Right lung (tissue), 5 donors: Measurements from ENCODE around the gene HSPA2. TPM values are rescaled to one million over a fixed set of nuclear protein-coding genes. Genes with fewer than 3 reads are reported as not detected.
"Not testable (repeated sequence)": the region's sequence is repeated elsewhere in the genome, so short reads cannot be mapped to it uniquely, and the experiment has no call there.

Experiments
- DNase-seq, 2 donors: peaks; one replicate each; pipeline ENCODE4 v3.0.0-alpha.2; 2013
- polyA plus RNA-seq, 5 donors: library from polyadenylated mRNA; unstranded; fragments of 120-200 nt; gene quantifications; one replicate each; pipeline versions ENCODE4 v1.2.1 to v1.2.3, GENCODE V29; 2013; ENCODE audit warnings: inconsistent platforms in 1 of 5, low replicate concordance in 1 of 5; ENCODE audit not compliant: insufficient read length in 5 of 5, insufficient read depth in 1 of 5

The HSPA2 gene
- polyA plus RNA-seq, 5 donors, result 7.2 to 16.9 (median 10.0) TPM

DNA sequence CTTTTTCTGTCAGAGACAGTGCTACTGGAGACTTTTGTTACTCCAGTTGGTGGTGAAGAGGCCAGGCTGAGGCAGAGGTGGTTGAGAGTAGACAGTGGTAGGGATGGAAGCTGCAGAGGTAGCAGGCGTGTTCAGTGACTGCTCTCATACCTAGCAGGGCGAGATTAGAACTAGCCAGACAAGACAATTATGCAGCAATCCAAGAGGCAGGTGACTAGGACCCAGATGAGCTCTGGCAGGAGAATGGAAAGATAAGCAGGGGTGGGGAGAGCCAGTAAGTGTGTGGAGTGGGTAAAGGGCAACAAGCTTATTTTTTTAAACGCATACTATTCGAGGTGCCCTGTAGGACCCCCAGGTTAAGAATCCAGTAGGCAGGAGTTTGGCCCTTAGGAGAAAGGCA lies 14.0 kb downstream of the HSPA2 start:
- DNase-seq, result no peak

DNA sequence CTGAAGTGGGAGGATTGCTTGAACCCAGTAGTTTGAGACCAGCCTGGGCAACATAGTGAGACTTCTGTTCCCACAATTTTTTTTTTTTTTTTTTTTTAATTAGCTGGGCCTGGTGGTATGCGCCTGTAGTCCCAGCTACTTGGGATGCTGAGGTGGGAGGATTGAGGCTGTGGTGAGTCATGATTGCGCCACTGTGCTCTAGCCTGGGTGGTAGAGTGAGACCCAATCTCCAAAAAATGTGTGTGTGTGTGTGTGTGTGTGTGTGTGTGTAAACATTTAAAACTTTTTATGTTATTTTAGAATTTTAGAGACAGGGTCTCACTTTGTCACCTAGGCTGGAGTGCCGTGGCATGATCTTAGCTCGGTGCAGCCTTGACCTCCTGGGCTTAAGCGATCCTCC lies 16.0 kb downstream of the HSPA2 start:
- DNase-seq, result no peak

DNA sequence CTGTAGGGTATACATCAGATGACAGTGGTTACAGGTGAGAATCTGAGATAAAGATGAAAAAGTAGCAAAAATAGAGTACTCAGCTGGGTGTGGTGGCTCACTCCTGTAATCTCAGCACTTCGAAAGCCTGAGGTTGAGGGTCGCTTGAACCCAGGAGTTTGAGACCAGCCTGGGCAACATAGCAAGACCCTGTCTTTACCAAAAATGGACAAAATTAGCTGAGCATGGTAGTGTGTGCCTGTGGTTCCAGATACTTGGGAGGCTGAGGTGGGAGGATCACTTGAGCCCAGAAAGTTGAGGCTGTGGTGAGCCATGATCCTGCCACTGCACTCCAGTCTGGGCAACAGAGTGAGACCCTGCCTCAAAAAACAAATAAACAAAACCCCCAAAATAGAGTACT lies 17.7 kb downstream of the HSPA2 start:
- DNase-seq, result not testable (repeated sequence)

DNA sequence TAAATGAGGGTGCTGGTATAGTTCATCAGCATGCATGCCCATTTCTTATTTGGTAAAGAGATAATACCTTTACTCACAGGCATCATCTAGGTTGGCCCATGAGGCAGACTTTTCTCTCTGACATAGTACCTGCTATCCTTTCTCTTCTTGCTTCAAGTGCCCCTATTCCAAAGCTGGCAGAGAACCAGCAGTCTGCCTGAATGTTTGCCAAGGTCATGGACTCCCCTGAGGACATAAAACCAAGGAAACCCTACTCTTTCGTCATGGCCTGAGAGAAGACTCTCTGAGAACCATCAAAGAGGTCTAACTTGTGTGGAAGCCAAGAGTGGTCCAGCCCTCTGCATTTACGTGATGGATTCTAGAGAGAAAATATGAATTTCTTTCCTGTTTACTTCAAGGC lies 21.1 kb downstream of the HSPA2 start:
- DNase-seq, result no peak

DNA sequence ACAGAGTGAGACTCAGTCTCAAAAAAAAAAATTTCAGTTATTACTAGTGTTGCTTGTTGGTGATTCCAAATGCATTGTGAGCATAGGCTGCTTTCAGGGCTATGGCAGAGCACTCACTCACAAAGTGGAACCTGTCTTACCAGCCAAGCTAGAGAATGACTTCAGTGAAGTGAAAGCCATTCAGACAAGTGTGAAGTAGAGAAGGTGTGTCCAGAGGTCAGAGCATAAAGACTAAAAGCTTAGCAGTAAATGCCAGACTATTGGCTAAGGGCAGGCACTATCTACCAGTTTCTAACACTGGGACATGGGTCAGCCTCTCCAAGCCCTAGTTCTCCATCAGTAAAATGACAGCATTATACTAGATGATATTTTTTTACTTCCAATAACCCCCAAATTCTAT lies 21.9 kb downstream of the HSPA2 start:
- DNase-seq, result no peak

DNA sequence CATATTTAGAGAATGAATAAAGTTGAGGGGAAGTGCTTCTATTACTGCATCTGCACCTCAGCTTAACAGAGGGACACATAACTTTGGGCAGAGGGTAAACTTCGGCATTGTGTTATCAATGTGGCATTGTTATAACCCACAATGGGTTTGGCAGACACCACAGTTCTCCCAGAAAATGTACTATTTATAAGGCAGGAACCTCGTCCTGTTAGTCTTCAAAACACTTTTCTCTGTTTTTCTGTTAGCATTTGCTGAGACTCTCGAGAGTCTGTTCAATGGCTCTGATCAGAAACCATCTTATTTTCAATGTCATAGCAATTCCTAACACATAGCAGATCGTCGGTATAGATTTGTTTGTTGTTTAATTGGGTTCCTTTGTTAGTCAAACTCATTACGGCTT lies 23.2 kb downstream of the HSPA2 start:
- DNase-seq, result no peak

DNA sequence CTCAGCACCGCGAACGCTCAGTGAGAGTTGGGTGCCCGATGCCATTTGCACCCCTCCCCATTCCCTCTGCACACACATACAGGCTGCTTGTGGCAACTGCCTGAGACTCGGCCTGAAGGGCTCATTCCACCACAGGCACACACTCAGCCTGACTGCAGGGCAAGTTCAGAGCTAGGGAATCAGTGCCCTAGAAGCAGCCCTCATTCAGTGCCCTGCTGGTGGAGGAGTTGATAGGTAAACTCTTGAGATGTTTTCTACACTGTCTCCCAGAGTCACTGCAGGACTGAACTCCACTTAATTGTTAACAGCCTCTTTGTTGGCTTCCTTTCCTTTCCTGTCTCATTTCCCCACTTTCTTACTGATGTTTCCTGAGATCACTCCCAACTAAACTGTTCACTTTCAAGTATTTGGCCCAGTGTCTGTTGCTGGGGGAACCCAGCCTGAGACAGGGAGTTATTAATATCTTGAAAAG lies 26.1 kb downstream of the HSPA2 start:
- DNase-seq, result no peak

DNA sequence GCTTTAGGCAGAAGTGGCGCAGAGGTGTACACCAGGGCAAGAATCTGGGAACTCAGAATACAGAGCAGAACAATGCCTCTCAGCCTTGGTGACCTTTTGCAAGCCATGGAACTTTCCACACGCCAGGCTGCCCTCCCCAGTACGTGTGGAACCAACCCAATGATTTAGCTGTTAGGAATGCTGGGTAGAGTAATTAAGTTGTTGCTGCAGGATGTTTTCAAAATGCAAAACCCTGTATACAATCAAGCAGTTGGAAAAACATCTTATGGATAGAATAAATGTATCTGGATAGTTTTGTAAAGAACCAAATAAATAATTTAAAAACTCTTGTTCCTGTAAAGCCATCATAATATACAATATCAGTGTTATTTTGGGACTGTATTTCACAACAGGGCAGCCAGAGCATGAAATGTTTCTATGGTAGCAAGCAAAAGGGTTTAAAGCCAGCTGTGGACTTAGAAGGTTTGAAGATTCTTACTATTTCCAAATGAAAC lies 28.6 kb downstream of the HSPA2 start:
- peak; percentile 67 to 73 for DNase-seq

DNA sequence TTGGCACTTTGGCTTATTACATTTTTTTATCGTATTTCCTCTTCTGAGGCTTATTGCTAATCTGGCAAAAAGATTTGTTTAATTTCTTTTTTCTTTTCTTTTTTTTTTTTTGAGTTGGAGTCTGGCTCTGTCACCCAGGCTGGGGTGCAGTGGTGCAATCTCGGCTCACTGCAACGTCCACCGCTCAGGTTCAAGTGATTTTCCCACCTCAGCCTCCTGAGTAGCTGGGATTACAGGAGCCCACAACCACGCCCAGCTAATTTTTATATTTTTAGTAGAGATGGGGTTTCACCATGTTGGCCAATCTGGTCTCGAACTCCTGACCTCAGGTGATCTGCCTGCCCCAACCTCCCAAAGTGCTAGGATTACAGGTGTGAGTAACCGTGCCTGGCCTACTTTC lies 29.1 kb downstream of the HSPA2 start:
- not testable (repeated sequence) for DNase-seq

DNA sequence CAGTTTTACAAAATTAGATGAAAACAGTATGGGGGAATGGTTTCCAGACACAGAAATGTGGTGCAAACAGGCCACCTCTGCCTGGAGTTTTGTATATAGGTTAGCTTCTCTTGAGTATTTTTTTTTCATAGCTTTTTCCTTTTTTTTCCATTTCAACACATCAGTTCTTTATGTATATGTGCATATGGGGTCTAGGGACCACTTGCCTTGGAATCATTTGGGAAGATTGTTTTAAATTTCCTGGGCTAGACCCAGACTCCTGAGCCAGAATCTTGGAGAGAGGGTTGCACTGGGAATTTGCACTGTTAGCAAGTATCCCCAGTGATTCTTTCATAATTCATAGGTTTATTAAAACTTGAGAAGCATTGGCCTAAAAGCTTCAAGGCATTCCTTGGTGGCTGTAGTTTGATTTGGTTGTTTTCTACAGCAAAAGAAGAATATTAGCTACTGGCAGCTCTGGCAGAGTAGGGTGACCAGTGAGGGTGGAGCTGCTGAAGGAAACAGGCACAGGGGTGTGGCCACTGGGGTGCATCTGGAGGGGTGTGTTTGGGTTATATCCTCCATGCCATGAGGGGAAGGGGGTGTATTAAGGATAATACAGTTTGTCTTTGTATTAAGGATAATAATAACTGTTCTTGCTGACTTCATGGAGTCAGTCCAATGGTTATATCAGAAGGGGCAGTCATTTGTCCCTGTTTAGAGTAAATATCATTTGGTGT lies 32.0 kb downstream of the HSPA2 start:
- no peak for DNase-seq

DNA sequence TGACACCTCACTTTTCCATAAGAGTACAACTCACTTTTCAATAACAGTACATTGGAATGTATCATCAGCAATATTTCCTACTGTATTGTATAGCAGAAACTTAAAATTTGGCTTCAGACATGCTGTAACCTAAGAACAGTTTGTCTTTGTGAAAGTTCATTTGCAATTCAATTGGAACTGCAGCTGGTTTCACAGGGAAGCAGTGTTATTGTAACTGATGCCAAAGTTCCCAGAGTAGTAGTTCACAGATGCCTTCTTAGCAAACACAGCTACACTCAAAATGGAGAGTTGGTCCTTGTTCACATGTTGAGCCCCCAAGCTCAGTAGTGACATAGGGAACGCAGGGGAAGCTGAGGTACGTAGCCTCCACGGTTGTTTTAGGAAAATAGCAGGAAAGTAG lies 32.6 kb downstream of the HSPA2 start:
- DNase-seq, result peak; percentile 64 to 73

DNA sequence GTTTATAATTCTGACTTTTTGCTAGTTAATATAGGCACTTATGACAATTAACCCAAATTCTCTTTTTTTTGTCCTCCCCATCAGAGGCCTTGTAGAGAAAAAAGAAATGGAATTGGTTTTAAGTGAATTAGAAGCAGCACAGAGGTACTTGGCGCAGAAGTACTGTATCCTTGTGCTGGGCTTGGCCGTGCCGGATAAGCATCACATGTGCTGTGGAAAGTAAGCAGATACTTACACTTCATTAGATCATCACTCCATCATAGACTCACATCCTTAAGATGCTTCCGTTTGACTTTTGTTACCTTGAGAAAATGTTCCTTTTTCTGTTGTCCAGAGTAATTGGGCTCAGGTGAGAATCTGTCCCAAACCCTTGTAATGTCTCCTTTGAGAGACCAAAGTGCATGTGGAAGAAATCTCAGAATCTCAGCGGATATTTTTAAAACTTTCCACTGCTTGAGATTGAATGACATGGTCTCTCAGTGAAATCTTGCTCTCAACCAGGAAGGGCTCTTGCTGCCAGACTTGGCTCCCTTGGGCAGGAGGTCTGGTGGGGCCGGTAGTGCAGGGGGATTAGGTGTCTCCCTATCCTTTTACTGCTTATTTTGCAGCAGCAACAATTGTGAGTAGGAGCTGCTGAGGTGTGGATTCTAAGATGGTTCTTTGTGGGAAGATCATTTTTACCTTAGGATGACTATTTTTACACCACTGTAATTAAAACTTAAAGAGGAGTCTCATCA lies 34.0 kb downstream of the HSPA2 start:
- no peak for DNase-seq

DNA sequence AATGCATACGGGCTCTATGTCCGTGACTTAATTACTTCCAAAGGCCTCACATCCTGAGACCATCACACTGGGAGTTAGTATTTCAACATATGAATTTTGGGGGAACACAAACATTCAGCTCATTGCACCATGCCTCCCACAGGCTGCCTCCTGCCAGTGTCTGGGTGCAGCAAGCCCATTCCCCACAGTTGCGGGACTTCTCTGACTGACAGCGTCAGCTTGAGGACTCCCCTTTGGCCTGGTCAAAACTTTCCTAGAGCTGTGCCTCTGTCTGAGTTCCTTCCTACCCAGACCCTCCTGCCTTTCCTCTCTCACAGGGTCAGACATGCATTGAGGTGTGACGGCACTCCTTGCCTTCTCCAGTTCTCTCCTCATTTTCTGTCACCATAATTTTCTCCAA lies 36.7 kb downstream of the HSPA2 start:
- no peak for DNase-seq

DNA sequence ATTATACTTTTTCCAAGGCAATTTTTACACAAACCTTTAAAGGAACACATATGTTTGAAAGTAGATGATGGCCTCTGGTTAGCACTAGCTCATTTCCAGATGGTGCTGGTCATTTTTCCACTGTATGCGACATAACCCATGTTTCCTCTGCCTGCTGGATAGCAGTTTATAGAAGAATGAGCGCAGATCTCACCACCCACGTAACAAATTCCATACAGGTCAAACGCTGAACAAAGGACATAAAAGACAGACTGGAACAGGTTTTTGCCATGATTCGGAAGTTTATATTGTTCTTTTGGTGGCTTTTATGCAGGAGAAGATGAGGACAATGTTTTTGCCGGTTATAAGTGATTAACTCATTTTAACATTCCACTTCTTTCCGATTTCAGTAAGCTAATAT lies 39.9 kb downstream of the HSPA2 start:
- no peak for DNase-seq

DNA sequence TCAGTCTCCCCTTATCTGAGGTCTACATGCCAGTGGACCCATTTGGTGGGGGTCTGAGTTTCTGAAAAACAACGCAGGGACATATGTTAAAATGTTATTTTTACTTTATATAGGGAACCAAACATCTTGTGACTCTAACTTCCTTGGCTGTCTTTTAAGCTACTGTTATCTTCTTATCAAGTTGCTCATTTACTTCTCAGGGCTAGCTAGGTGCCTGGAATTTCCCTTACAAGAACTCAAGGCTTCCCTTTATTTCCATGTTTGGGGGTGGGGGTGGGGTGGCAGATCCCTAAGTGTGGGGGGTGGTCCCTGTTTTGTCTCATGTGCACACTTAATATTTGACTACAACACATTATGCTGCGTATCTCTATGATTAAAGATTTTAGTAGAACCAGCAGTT lies 40.8 kb downstream of the HSPA2 start:
- no peak for DNase-seq

DNA sequence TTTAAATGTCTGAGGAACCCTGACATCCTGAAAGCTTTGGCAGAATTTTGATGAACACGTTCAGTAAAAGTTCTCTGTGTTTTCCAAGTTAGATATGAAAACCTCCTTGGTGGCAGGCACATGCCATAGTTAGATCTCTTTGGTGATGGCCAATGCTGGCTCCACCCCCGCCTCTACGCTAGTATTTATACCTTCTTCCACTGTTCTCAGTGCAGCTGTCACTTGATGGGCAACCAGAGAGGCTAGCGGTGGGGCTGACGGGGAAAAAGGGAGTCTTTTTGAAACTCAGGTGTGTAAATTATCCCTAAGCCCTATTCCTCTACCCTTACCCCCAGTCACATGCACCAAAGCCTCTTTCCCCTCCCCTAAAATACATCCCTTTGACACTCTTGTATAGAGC lies 41.3 kb downstream of the HSPA2 start:
- DNase-seq, result no peak

DNA sequence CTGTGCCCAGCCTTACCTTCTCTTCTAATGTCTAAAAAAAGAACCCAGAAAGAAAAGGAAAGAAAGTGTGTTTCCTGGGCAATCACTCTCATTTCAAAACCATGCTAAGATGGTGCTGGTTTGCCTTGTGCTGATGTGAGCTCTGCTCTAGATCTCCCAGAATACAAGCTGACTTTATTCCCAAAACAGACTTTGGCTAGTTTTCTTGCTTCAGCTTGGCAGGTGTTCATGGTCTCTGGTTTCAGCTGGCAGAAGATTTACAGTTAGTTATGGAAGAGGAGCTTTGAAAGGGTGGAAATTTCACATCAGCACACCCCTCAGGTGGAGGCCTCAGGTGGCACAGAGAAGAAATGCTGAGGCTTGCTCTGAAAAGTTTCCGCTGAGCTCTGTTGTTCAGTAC lies 43.6 kb downstream of the HSPA2 start:
- no peak for DNase-seq

DNA sequence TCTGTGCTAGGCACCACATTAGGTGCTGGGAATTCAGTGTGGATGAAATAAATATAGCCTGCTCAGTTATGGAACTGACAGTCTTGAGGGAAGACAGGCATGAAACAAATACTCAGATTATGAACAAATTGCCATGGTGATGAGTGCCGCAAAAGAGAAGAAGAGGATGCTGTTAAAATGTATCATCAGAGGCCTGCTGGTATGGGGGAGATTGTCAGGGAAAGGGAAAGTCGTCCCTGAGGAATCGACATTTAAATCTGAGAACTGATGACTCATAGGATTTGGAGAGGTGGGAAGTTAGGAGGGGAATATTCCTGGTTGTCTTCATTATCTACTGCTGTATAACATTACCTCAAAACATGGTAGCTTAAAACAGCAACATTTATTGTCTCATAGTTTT lies 51.3 kb downstream of the HSPA2 start:
- no peak for DNase-seq

Other genes with a start within 250 kb of the HSPA2 start
- gene ESR2, start 246.4 kb upstream of the HSPA2 start, polyA plus RNA-seq, result 1 to 10 TPM; 1.2 to 2.4 (median 2.1) TPM
- gene MTHFD1, start 152.4 kb upstream of the HSPA2 start, polyA plus RNA-seq, result 10 to 100 TPM; 59.7 to 80.5 (median 70.7) TPM
- gene AKAP5, start 75.2 kb upstream of the HSPA2 start, polyA plus RNA-seq, result 1 to 10 TPM; 1.8 to 4.4 (median 2.6) TPM
- 10 to 100 TPM; 10.6 to 16.1 (median 13.9) TPM for gene ZBTB25, start 36.9 kb upstream of the HSPA2 start, polyA plus RNA-seq
- 10 to 100 TPM; 52.1 to 84.0 (median 69.6) TPM for gene ZBTB1, start 36.0 kb upstream of the HSPA2 start, polyA plus RNA-seq
- gene PPP1R36, start 9.2 kb downstream of the HSPA2 start, polyA plus RNA-seq, result under 1 TPM; 0.42 to 1.00 (median 0.68) TPM
- gene PLEKHG3, start 163.7 kb downstream of the HSPA2 start, polyA plus RNA-seq, result 10 to 100 TPM; 49.0 to 64.8 (median 59.4) TPM